SU-DHL-6 (cell line): ENCODE measurements around the gene ZNF525.

ENCODE experiments used
- H2AFZ ChIP-seq: fragments of 200-600 bp; sonication (generic); 2 replicates; pipeline ENCODE4 v1.6.1; 2014; ENCODE audit warnings: low read depth, mild to moderate bottlenecking, moderate library complexity, mixed read lengths, antibody characterized with exemption, low read length; ENCODE audit not compliant: severe bottlenecking
- H3F3A ChIP-seq: fragments of 200-600 bp; shearing (Covaris generic); 2 replicates; pipeline ENCODE4 v1.6.0; 2016; ENCODE audit warnings: antibody characterized with exemption, mild to moderate bottlenecking; ENCODE audit not compliant: insufficient read depth
- H3K27ac ChIP-seq: fragments of 200-600 bp; sonication (generic); 2 replicates; pipeline ENCODE4 v1.5.1; 2016; ENCODE audit warnings: low read depth, mild to moderate bottlenecking, low read length, moderate library complexity, mixed read lengths
- H3K27me3 ChIP-seq: fragments of 200-600 bp; sonication (generic), shearing (Covaris generic); 2 replicates; pipeline ENCODE4 v1.6.0; 2014; ENCODE audit warnings: mild to moderate bottlenecking, low read length
- H3K36me3 ChIP-seq: fragments of 200-600 bp; sonication (generic); 2 replicates; pipeline ENCODE4 v1.6.1; 2014; ENCODE audit warnings: mild to moderate bottlenecking, low read length, mixed read lengths
- H3K4me2 ChIP-seq: fragments of 300-600, 200-600 bp; shearing (Covaris generic), sonication (generic); 2 replicates; pipeline ENCODE4 v1.6.0; 2014; ENCODE audit warnings: low read length, low read depth, mild to moderate bottlenecking; ENCODE audit not compliant: poor library complexity, severe bottlenecking
- H3K4me3 ChIP-seq: fragments of 200-600 bp; sonication (generic); 2 replicates; pipeline ENCODE4 v1.5.1; 2014; ENCODE audit warnings: antibody characterized with exemption, low read length, mild to moderate bottlenecking, mixed read lengths; ENCODE audit not compliant: insufficient read depth, poor library complexity, severe bottlenecking
- H3K79me2 ChIP-seq: fragments of 200-600 bp; sonication (generic); 2 replicates; pipeline ENCODE4 v1.6.1; 2014; ENCODE audit warnings: mild to moderate bottlenecking, low read length, moderate library complexity; ENCODE audit not compliant: insufficient read depth
- H3K9ac ChIP-seq: fragments of 200-600 bp; sonication (generic); 2 replicates; pipeline ENCODE4 v1.7.0; 2014; ENCODE audit warnings: mild to moderate bottlenecking, low read length
- H3K9me2 ChIP-seq: fragments of 200-600 bp; sonication (generic); replicated peaks from 2 replicates; pipeline ENCODE4 v1.6.1; 2014; ENCODE audit warnings: low read length; ENCODE audit not compliant: insufficient read depth
- H3K9me3 ChIP-seq: fragments of 200-600 bp; sonication (generic); 2 replicates; pipeline ENCODE4 v1.6.1; 2014; ENCODE audit warnings: low read length, mixed read lengths; ENCODE audit not compliant: insufficient read depth
- H4K20me1 ChIP-seq: fragments of 200-600 bp; sonication (generic); 2 replicates; pipeline ENCODE4 v1.6.1; 2014; ENCODE audit warnings: low read depth, mild to moderate bottlenecking, antibody characterized with exemption, low read length, moderate library complexity, mixed read lengths
- CTCF ChIP-seq: fragments of 200-600 bp; sonication (generic); IDR thresholded peaks from one replicate; pipeline ENCODE4 v1.5.1; 2017; ENCODE audit warnings: antibody characterized with exemption, mild to moderate bottlenecking, low read length, moderate library complexity; ENCODE audit not compliant: insufficient read depth, poor library complexity, severe bottlenecking
- EZH2phosphoT487 ChIP-seq: fragments of 200-600 bp; sonication (generic), shearing (Covaris generic); conservative IDR thresholded peaks from 2 replicates; pipeline ENCODE4 v1.6.1; 2018; ENCODE audit warnings: mild to moderate bottlenecking, antibody characterized with exemption, low read length, moderate library complexity, mixed read lengths

Gene ZNF525

GRCh38 chr19:53374288-53374687 is 8.8 kb downstream of the ZNF525 start:
- Histone ChIP-seq H3F3A (no peaks in the 10 kb centered on the region), H3K9me3 (no peaks in the 10 kb centered on the region), H3K36me3 (peaks cover 32% of the 10 kb centered on the region), H2AFZ (no peak overlapping the region), H4K20me1 (no peaks in the 10 kb centered on the region), H3K4me3 (no peak overlapping the region), H3K27ac (no peak overlapping the region), H3K27me3 (no peaks in the 10 kb centered on the region), H3K9ac (no peak overlapping the region), H3K9me2 (no peaks in the 10 kb centered on the region), H3K4me2 (no peak overlapping the region), H3K79me2 (peaks cover 13% of the 10 kb centered on the region; the same call in 1 of the 2 replicates)
- TF ChIP-seq CTCF (no peak), EZH2phosphoT487 (no peak)

GRCh38 chr19:53374743-53375142 is 9.2 kb downstream of the ZNF525 start:
- H3K79me2 ChIP-seq = peaks cover 12% of the 10 kb centered on the region; the same call in 1 of the 2 replicates
- no peak overlapping the region for H3K4me2 ChIP-seq
- no peaks in the 10 kb centered on the region for H3K9me3 ChIP-seq

GRCh38 chr19:53381376-53381775 is 15.9 kb downstream of the ZNF525 start:
- H4K20me1 ChIP-seq = no peaks in the 10 kb centered on the region
- no peak overlapping the region for H2AFZ ChIP-seq
- no peak overlapping the region for H3K27ac ChIP-seq
- H3K9ac ChIP-seq = no peak overlapping the region
- no peaks in the 10 kb centered on the region for H3F3A ChIP-seq
- no peak overlapping the region for H3K4me2 ChIP-seq
- H3K9me3 ChIP-seq = peaks cover 57% of the 10 kb centered on the region; the same call in 1 of the 2 replicates
- no peak for TF ChIP-seq CTCF
- H3K9me2 ChIP-seq = no peaks in the 10 kb centered on the region
- H3K36me3 ChIP-seq = peaks cover 88% of the 10 kb centered on the region
- H3K27me3 ChIP-seq = no peaks in the 10 kb centered on the region
- H3K4me3 ChIP-seq = no peak overlapping the region
- H3K79me2 ChIP-seq = no peaks in the 10 kb centered on the region

More at GRCh38 chr19:53374743-53375142, 9.2 kb downstream of the ZNF525 start:
- H4K20me1 ChIP-seq = no peaks in the 10 kb centered on the region
- no peak overlapping the region for H3K4me3 ChIP-seq
- H3K9ac ChIP-seq = no peak overlapping the region
- H2AFZ ChIP-seq = no peak overlapping the region
- H3K9me2 ChIP-seq = no peaks in the 10 kb centered on the region
- H3K36me3 ChIP-seq = peaks cover 37% of the 10 kb centered on the region
- no peak for TF ChIP-seq CTCF
- TF ChIP-seq EZH2phosphoT487 = no peak
- H3K27me3 ChIP-seq = no peaks in the 10 kb centered on the region
- no peaks in the 10 kb centered on the region for H3F3A ChIP-seq
- H3K27ac ChIP-seq = no peak overlapping the region
